H9 (cell line): Measurements from ENCODE around the gene TNRC6C. TPM values are rescaled to one million over a fixed set of nuclear protein-coding genes. Genes with fewer than 3 reads are reported as not detected.

Experiments
- DNase-seq: peaks from one replicate; pipeline ENCODE4 v3.0.0-alpha.2; 2017
- H2AFZ ChIP-seq: one replicate; pipeline ENCODE4 v1.6.1; 2013; ENCODE audit warnings: mild to moderate bottlenecking, low read length, control low read depth, moderate library complexity
- H2AK5ac ChIP-seq: 2 replicates; pipeline ENCODE4 v1.6.1; 2013; ENCODE audit warnings: low read length, control low read depth, mixed read lengths; ENCODE audit not compliant: insufficient read length
- H2BK120ac ChIP-seq: one replicate; pipeline ENCODE4 v1.6.1; 2013; ENCODE audit warnings: low read depth, mild to moderate bottlenecking, low read length, control low read depth, inconsistent platforms; ENCODE audit not compliant: poor library complexity, severe bottlenecking
- H2BK12ac ChIP-seq: 2 replicates; pipeline ENCODE4 v1.6.1; 2013; ENCODE audit warnings: low read length, control low read depth, mixed read lengths, low read depth; ENCODE audit not compliant: insufficient read length
- H2BK15ac ChIP-seq: 2 replicates; pipeline ENCODE4 v1.6.1; 2013; ENCODE audit warnings: low read depth, low read length, control low read depth
- H2BK20ac ChIP-seq: one replicate; pipeline ENCODE4 v1.6.1; 2013; ENCODE audit warnings: low read depth, mild to moderate bottlenecking, low read length, control low read depth, inconsistent platforms; ENCODE audit not compliant: poor library complexity, severe bottlenecking
- H2BK5ac ChIP-seq: 2 replicates; pipeline ENCODE4 v1.6.1; 2013; ENCODE audit warnings: low read length, control low read depth, mixed read lengths; ENCODE audit not compliant: insufficient read length
- H3K14ac ChIP-seq: 2 replicates; pipeline ENCODE4 v1.6.1; 2013; ENCODE audit warnings: low read length, control low read depth; ENCODE audit not compliant: insufficient read depth
- H3K18ac ChIP-seq: 2 replicates; pipeline ENCODE4 v1.6.1; 2013; ENCODE audit warnings: low read depth, mild to moderate bottlenecking, mixed read lengths, low read length, control low read depth; ENCODE audit not compliant: insufficient read length
- H3K23ac ChIP-seq: 2 replicates; pipeline ENCODE4 v1.6.1; 2013; ENCODE audit warnings: low read length, control low read depth, mixed read lengths, low read depth; ENCODE audit not compliant: insufficient read length
- H3K23me2 ChIP-seq: 2 replicates; pipeline ENCODE4 v1.6.1; 2013; ENCODE audit warnings: low read depth, mild to moderate bottlenecking, mixed read lengths, low read length, control low read depth; ENCODE audit not compliant: insufficient read length, poor library complexity, severe bottlenecking
- H3K27ac ChIP-seq: 2 replicates; pipeline ENCODE4 v1.5.1; 2013; ENCODE audit warnings: low read length, control low read depth, mixed read lengths, low read depth; ENCODE audit not compliant: insufficient read length
- H3K27me3 ChIP-seq: 2 replicates; pipeline ENCODE4 v1.6.1; 2013; ENCODE audit warnings: low read length, control low read depth, inconsistent platforms; ENCODE audit not compliant: insufficient read depth
- H3K4ac ChIP-seq: 2 replicates; pipeline ENCODE4 v1.6.1; 2013; ENCODE audit warnings: low read depth, mild to moderate bottlenecking, control low read depth, inconsistent platforms, low read length, moderate library complexity
- H3K4me1 ChIP-seq: 2 replicates; pipeline ENCODE4 v1.6.1; 2013; ENCODE audit warnings: low read length, control low read depth, inconsistent platforms; ENCODE audit not compliant: insufficient read depth
- H3K4me2 ChIP-seq: 2 replicates; pipeline ENCODE4 v1.6.1; 2013; ENCODE audit warnings: low read length, control low read depth, mixed read lengths; ENCODE audit not compliant: insufficient read length, insufficient read depth
- H3K56ac ChIP-seq: 2 replicates; pipeline ENCODE4 v1.6.1; 2013; ENCODE audit warnings: low read depth, mild to moderate bottlenecking, mixed read lengths, low read length, control low read depth; ENCODE audit not compliant: insufficient read length
- H3K79me1 ChIP-seq: 2 replicates; pipeline ENCODE4 v1.6.1; 2013; ENCODE audit warnings: low read depth, mild to moderate bottlenecking, moderate library complexity, low read length, control low read depth, inconsistent platforms; ENCODE audit not compliant: insufficient read depth, poor library complexity, severe bottlenecking
- H3K79me2 ChIP-seq: 2 replicates; pipeline ENCODE4 v1.6.1; 2013; ENCODE audit warnings: low read length, control low read depth, inconsistent platforms; ENCODE audit not compliant: insufficient read depth
- H3K9ac ChIP-seq: 2 replicates; pipeline ENCODE4 v1.6.1; 2013; ENCODE audit warnings: low read length, control low read depth, mixed read lengths; ENCODE audit not compliant: insufficient read length; ENCODE audit errors: extremely low read depth
- H3K9me3 ChIP-seq: one replicate; pipeline ENCODE4 v1.6.1; 2013; ENCODE audit warnings: low read depth, low read length, inconsistent platforms; ENCODE audit not compliant: control insufficient read depth
- H3T11ph ChIP-seq: one replicate; pipeline ENCODE4 v1.6.1; 2013; ENCODE audit warnings: mild to moderate bottlenecking, low read length, control low read depth, inconsistent platforms
- H4K20me1 ChIP-seq: one replicate; pipeline ENCODE4 v1.6.1; 2013; ENCODE audit not compliant: control insufficient read depth, insufficient read length, insufficient read depth
- H4K5ac ChIP-seq: 2 replicates; pipeline ENCODE4 v1.6.1; 2013; ENCODE audit warnings: low read depth, mild to moderate bottlenecking, mixed read lengths, low read length, control low read depth; ENCODE audit not compliant: insufficient read length
- H4K8ac ChIP-seq: replicated peaks from 2 replicates; pipeline ENCODE4 v1.6.1; 2013; ENCODE audit warnings: low read length, control low read depth, mixed read lengths, low read depth; ENCODE audit not compliant: insufficient read length
- H4K91ac ChIP-seq: 2 replicates; pipeline ENCODE4 v1.6.1; 2013; ENCODE audit warnings: low read depth, mild to moderate bottlenecking, moderate library complexity, mixed read lengths, low read length, control low read depth; ENCODE audit not compliant: insufficient read length
- H3K27ac Mint-ChIP-seq, 3 experiments: 2 replicates in 2 of 3; 3 replicates in 1 of 3; pipeline ENCODE4 v1.8.0; 2020 to 2021; ENCODE audit warnings: mixed read lengths in 3 of 3, mild to moderate bottlenecking in 1 of 3, moderate library complexity in 1 of 3
- H3K27me3 Mint-ChIP-seq: 2 replicates; pipeline ENCODE4 v1.8.0; 2021; ENCODE audit warnings: low read depth, mild to moderate bottlenecking, moderate library complexity, mixed read lengths
- H3K36me3 Mint-ChIP-seq, 3 experiments: 2 replicates in 2 of 3; 3 replicates in 1 of 3; pipeline ENCODE4 v1.8.0; 2020 to 2021; ENCODE audit warnings: low read depth in 3 of 3, mixed read lengths in 3 of 3; ENCODE audit not compliant: insufficient read depth in 1 of 3
- H3K4me1 Mint-ChIP-seq, 2 experiments: 2 replicates each; pipeline ENCODE4 v1.8.0; 2020; ENCODE audit warnings: mixed read lengths in 2 of 2
- H3K4me3 Mint-ChIP-seq, 2 experiments: 2 replicates in 1 of 2; 3 replicates in 1 of 2; pipeline ENCODE4 v1.8.0; 2020 to 2021; ENCODE audit warnings: mild to moderate bottlenecking in 2 of 2, mixed read lengths in 2 of 2, moderate library complexity in 1 of 2
- H3K9me3 Mint-ChIP-seq, 2 experiments: 2 replicates in 1 of 2; 3 replicates in 1 of 2; pipeline ENCODE4 v1.8.0; 2020; ENCODE audit warnings: mild to moderate bottlenecking in 2 of 2, mixed read lengths in 2 of 2, moderate library complexity in 1 of 2
- whole genome bisulfite sequencing: extraction: QIAGEN DNeasy Blood & Tissue Kit; methylation state at CpG from one replicate; pipeline ENCODE4 v1.1.7; 2013; ENCODE audit warnings: missing lambda C conversion rate, low lambda C conversion rate, mixed read lengths; ENCODE audit not compliant: insufficient read length; ENCODE audit errors: extremely low coverage; 5-methylcytosine and 5-hydroxymethylcytosine counted together
- total RNA-seq: library from RNA; stranded (reverse); gene quantifications from 2 replicates; pipeline ENCODE4 v1.2.1, GENCODE V29; 2021
- TF ChIP-seq, protein P1 (sequence below): fragments of 200-600 bp; sonication (generic); conservative IDR thresholded peaks from 3 replicates; pipeline ENCODE4 v1.8.0; 2021; ENCODE audit warnings: antibody characterized with exemption, mild to moderate bottlenecking

The TNRC6C gene
- total RNA-seq, 1 experiment from 2014 or later, result 24.7 TPM

DNA sequence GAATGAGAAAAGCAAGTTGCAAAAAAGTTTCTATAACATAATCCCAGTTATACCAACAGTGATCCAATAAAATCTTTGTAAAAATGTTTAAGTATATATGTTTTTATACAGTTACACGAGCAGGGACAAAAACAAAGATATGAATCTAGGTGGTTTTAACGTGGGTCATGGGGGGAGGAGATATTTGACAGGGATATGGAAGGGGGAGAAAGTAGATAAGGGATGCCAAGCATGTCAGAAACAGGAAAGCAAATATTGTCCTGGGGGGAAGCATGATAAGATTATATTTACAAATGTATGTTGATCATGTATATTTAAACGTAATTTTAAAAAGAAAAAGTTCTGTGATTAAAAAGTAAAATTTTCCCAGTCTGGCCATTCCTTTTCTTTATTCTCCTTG is 43.1 kb downstream of the TNRC6C start:
- H2BK120ac ChIP-seq, result no peak overlapping the region
- H4K91ac ChIP-seq, result no peak overlapping the region
- H3K18ac ChIP-seq, result no peak overlapping the region
- H2BK20ac ChIP-seq, result no peak overlapping the region
- no peak overlapping the region for H3K27ac ChIP-seq
- H3K27me3 Mint-ChIP-seq, result no peaks in the 10 kb centered on the region
- H3K4me1 ChIP-seq, result peaks cover 2% of the 10 kb centered on the region; the same call in 1 of the 2 replicates
- H3K27ac Mint-ChIP-seq, result no peak overlapping the region
- H3K27me3 ChIP-seq, result no peaks in the 10 kb centered on the region
- no peak overlapping the region for H4K5ac ChIP-seq
- H2AFZ ChIP-seq, result no peak overlapping the region
- no peaks in the 10 kb centered on the region for H4K20me1 ChIP-seq
- no peak overlapping the region for H3K56ac ChIP-seq
- H3K9ac ChIP-seq, result no peak overlapping the region
- no peak overlapping the region for H3K23ac ChIP-seq
- no peak overlapping the region for H3K4me3 Mint-ChIP-seq
- H3K4me1 Mint-ChIP-seq, result peaks cover 32 to 35% of the 10 kb centered on the region in 2 experiments
- H3K79me1 ChIP-seq, result peaks cover 5% of the 10 kb centered on the region
- no peak overlapping the region for H3K14ac ChIP-seq
- WGBS, result no CpG with 5 or more reads among the region's 3 CpGs
- H3K4ac ChIP-seq, result no peak overlapping the region
- H3K79me2 ChIP-seq, result peaks cover 4% of the 10 kb centered on the region; the same call in 1 of the 2 replicates
- DNase-seq, result no peak
- TF ChIP-seq, protein P1, sequence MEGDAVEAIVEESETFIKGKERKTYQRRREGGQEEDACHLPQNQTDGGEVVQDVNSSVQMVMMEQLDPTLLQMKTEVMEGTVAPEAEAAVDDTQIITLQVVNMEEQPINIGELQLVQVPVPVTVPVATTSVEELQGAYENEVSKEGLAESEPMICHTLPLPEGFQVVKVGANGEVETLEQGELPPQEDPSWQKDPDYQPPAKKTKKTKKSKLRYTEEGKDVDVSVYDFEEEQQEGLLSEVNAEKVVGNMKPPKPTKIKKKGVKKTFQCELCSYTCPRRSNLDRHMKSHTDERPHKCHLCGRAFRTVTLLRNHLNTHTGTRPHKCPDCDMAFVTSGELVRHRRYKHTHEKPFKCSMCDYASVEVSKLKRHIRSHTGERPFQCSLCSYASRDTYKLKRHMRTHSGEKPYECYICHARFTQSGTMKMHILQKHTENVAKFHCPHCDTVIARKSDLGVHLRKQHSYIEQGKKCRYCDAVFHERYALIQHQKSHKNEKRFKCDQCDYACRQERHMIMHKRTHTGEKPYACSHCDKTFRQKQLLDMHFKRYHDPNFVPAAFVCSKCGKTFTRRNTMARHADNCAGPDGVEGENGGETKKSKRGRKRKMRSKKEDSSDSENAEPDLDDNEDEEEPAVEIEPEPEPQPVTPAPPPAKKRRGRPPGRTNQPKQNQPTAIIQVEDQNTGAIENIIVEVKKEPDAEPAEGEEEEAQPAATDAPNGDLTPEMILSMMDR, result no peak
- no peaks in the 10 kb centered on the region for H3K9me3 Mint-ChIP-seq
- no peak overlapping the region for H2BK5ac ChIP-seq
- peaks cover 2 to 12% (median 9%) of the 10 kb centered on the region in 3 experiments; a peak in 5 of 7 replicates for H3K36me3 Mint-ChIP-seq
- no peak overlapping the region for H3K4me2 ChIP-seq
- H4K8ac ChIP-seq, result no peak overlapping the region
- H3T11ph ChIP-seq, result no peak overlapping the region
- no peaks in the 10 kb centered on the region for H3K23me2 ChIP-seq
- no peaks in the 10 kb centered on the region for H3K9me3 ChIP-seq
- no peak overlapping the region for H2BK15ac ChIP-seq
- no peak overlapping the region for H2AK5ac ChIP-seq
- no peak overlapping the region for H2BK12ac ChIP-seq
